Inflammatory macrophage treated with lipopolysaccharide for 4 hours (primary cell): Measurements from ENCODE around the gene DNAH3.
"Not testable (repeated sequence)": the region's sequence is repeated elsewhere in the genome, so short reads cannot be mapped to it uniquely, and the experiment has no call there.

Source experiments
- DNase-seq: peaks from one replicate; pipeline ENCODE4 v3.0.0-alpha.2; 2020

The DNAH3 gene

GRCh38 chr16:20989496-20990070, 161.1 kb downstream of the DNAH3 start:
- DNase-seq = not testable (repeated sequence)

GRCh38 chr16:20987049-20987448, 163.6 kb downstream of the DNAH3 start:
- DNase-seq = no peak

DNA sequence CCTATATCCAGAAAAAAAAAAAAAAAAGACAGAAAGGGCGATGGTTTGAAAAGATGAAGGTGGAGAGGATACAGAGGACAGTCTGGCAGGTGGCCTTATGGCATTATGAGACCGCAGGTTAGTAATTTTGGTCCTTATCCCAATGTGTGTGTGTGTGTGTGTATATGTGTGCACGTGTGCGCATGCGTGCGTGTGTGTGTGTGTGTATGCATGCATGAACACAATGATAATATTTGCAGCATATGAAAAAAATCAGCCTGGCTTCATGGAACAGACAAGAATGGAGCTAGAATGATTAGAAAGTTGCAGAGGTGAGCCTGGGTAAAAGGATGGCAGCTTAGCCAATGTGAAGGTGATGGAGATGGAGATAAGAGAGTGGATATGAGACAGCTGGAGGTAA, 166.6 kb downstream of the DNAH3 start:
- no peak for DNase-seq

DNA sequence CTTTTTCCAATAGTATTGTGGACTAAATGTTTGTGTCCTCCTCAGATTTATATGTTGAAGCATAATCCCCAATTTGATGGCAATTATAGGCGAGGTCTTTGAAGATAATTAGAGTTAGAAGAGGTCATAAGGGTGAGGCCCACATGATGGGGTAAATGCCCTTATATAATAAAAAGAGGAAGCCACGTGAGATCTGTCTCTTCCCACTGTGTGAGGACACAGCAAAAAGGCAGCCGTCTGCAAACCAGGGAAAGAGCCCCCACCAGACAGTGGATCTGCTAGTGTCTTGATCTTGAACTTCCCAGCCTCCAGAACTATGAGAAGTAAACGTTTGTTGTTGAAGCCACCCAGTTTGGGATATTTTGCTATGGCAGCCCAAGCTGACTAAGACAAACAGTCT, 174.1 kb downstream of the DNAH3 start:
- peak; percentile 44 for DNase-seq

GRCh38 chr16:20973201-20973600, 177.4 kb downstream of the DNAH3 start:
- DNase-seq = not testable (repeated sequence)

GRCh38 chr16:20971401-20971800, 179.2 kb downstream of the DNAH3 start:
- no peak for DNase-seq

DNA sequence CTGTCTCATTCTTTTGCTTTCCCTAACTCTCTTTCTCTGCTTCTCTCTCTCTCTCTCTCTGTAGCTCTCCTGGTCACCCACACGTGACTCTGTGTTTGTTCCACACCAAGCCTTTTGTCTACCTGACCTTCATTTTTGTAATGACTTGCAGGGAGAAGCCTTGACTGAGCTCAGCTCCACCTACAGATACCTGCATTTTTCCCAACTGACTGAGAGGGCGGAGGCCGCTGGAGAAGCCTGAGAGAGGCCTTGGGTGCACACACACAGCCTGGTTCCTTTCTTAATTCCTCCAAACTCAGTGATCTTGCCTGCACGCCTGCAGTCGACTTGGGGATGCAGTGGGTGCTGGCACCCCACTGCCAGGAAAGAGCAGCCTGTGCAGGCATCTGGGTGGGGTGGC, 181.3 kb downstream of the DNAH3 start:
- no peak for DNase-seq

DNA sequence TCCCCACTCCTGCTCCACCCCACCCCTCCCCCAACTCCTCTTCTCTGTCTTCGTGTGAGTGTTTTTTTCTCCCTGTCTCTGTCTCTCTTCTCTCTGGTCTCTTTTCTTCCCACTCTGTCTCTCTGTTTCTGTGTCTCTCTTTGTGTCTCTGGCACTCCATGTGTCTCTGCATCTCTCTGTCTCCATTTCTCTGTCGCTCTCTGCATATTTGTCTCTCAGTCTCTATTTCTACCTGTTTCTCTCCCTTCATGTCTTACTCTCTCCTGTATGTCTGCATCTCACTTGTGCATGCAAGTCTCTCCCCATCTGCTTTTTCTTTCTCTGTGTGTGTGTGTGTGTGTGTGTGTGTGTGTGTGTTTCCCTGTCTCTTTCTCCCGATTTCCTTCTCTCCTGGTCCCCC, 181.9 kb downstream of the DNAH3 start:
- DNase-seq = no peak

- no peak for DNase-seq
Observed at GRCh38 chr16:20960899-20961298, 189.7 kb downstream of the DNAH3 start.

- DNase-seq = no peak
Observed at GRCh38 chr16:20957153-20957552, 193.5 kb downstream of the DNAH3 start.

DNA sequence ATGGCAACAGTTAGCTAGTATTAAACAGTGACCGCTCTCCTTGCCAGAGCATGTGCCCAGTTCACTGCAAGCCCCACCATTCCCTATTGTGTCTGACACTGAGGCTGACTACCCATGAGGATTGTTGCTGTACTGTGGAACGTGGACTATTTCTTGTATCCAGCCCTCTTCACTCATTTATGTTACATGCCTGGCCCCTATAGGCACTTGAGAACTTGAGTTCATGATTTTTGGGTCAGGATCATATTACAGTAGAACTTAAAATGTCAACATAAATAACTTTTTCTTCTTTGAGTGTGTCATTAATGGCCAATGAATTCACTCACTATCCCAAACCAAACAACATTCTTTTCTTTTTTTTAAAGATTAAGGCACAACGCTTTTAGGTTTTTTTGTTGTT, 194.3 kb downstream of the DNAH3 start:
- DNase-seq = peak; percentile 11

- no peak for DNase-seq
Observed at GRCh38 chr16:20954574-20954973, 196.1 kb downstream of the DNAH3 start.

DNA sequence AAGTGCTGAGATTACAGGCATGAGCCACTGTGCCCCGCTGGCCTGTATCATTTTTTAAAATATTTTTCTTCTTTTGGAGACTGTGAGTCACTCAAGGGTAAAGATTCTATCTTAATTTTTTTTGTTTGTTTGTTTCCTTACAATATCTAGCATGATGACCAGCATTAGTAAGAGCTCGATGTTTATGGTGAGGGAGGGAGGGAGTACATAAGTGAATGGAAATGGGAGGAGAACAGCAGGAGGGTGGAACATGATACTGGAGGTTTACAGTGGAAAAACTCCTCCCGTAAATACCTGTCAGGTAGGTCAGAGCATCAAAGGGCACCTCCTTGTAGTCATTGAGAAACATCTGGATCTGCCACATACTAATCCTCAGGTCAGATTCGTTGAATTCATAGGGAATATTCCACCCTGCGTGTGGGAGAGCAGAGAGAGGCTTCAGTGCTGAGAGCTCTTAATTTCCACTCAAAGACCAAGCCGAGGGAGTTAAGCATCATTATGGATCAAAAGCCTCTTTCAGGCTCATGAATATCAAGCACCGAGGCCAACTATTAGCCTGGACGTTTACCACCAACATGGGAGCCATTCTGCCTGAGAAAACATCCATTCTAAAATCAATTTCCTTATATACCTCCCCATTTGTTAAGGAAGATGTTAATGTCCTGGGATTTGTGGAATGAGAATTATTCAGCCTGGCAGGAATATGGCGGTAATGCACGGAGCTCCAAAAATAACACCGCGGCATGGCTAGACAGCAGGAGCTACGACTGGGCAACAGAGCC, 198.3 kb downstream of the DNAH3 start:
- DNase-seq = no peak

- no peak for DNase-seq
Observed at GRCh38 chr16:20950294-20950693, 200.4 kb downstream of the DNAH3 start.

DNA sequence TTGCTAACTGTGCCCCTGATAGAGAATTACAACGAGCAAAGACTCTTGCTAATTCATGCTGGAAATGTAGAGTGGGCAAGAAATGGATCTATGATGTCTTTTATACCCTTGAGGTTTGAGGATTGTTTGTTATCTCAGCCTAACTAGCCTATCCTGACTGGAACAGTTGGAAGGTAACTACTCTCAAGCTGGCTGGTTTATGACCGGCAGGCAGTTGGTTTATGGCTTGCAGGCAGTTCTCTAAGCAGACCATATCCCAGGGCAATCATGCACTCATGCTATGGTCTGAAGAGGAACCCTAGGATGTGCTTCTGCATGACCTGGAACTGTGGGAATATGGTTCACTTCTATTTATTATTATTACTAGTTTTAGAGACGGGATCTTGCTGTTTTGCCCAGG, 201.0 kb downstream of the DNAH3 start:
- DNase-seq = no peak

GRCh38 chr16:20948444-20948843, 202.2 kb downstream of the DNAH3 start:
- no peak for DNase-seq

DNA sequence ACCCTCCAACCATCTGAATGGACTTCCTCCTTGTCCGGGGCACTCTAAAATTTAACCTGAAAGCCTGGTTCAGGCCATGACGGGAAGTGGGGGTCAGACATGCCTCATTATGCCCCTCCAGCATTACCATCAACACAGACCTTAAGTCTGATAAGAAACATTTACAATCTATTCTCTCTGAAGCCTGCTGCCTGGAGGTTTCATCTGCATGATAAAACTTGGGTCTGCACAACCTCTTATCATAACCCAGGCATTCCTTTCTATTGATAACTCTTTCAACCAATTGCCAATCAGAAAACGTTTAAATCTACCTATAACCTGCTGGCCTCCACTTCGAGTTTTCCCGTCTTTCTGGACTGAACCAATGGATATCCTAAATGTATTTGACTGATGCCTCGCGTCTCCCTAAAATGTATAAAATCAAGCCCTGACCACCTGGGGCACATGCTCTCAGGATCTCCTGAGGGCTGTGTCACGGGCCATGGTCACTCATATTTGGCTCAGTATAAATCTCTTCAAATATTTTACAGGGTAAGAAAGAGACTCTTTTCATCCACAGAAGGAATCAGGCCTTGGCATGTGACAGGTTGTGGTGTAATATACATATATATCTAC, 204.5 kb downstream of the DNAH3 start:
- no peak for DNase-seq

DNA sequence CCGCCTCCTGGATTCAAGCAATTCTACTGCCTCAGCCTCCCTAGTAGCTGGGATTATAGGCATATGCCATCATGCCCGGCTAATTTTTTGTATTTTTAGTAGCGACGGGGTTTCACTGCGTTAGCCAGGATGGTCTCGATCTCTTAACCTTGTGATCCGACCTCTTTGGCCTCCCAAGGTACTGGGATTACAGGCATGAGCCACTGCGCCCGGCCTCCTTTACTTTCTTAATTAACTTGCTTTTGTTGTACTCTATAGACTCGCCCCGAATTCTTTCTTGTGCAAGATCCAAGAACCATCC, 205.1 kb downstream of the DNAH3 start:
- not testable (repeated sequence) for DNase-seq

- peak; percentile 46 for DNase-seq
Observed at GRCh38 chr16:20944861-20945574, 205.6 kb downstream of the DNAH3 start.

DNA sequence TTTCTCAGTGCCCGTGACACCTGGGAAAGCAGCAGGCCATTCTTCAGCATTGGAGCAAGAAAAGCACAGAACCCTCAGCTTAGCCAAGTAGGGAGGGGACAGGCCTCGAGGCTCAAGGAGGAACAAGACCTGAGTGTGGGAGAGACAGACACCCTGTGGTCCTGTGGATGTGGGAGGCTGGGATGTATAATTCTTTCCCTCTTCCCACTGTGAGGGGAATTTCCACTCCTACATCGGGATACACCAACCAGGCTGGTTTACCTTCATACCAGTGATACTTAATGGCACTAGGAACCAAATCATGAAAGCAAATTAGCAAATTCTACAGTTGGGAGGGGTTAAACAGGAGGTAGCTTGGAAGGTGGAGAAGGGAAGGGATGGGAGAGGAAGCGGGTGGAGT, 208.4 kb downstream of the DNAH3 start:
- peak; percentile 23 for DNase-seq

DNA sequence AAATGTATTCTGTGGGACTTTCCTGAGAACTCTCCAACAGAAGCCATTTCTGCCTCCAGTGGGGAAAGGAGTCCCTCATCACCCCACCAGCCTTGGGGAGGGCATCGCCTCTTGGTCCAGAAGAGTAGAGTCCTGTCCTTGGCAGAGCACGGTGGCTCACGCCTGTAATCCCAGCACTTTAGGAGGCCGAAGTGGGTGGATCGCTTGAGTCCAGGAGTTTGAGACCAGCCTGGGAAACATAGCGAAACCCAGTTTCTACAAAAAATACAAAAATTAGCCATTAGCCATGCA, 209.1 kb downstream of the DNAH3 start:
- DNase-seq = no peak

GRCh38 chr16:20940871-20941635, 209.6 kb downstream of the DNAH3 start:
- peak; percentile 56 for DNase-seq

DNA sequence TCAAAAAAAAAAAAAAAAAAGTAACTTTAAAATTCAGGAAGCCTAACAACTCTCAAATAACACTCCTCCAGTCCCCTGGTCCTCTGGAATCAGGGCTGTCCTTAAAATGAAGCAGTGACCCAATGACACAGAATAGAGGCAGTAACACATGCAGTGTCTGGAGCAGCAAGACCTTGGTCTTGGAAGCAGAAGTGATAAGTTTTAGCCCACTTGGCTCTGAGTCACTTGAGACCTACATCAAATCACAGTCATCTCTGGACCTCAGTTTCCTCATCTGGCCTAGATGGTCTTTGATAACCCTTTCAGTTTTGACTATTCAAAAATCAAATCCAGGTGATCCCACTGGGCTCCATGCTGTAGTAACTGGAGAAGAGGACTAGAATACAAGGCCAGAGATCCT, 211.0 kb downstream of the DNAH3 start:
- peak; percentile 84 for DNase-seq
